A549 (cell line): ENCODE data around the gene ASPHD2. TPM values are rescaled to one million over a fixed set of nuclear protein-coding genes. Genes with fewer than 3 reads are reported as not detected.

Source experiments
- ATAC-seq, 2 experiments: fragments of 200-7000 bp in 1 of 2; fragments of >200 bp in 1 of 2; cut with Nextera tagmentation in 1 of 2; cut with Tn5 transposase in 1 of 2; 3 replicates each; pipeline versions ENCODE4 v1.8.0 to v1.9.1; 2018 to 2020; ENCODE audit warnings: mild to moderate bottlenecking in 1 of 2, moderate library complexity in 1 of 2
- CTCF ChIA-PET: fragments of 300-600 bp; sonication (Branson Sonifier 250); formaldehyde crosslinking; extraction: SDS; loops from one replicate; lab custom pipeline; 2021; ENCODE audit warnings: antibody characterized with exemption, inconsistent platforms; lab: Yijun Ruan, JAX
- POLR2A ChIA-PET: fragments of 350-600 bp; formaldehyde crosslinking; extraction: SDS; loops from one replicate; lab custom pipeline; 2021; ENCODE audit warnings: antibody characterized with exemption, inconsistent platforms; lab: Yijun Ruan, JAX
- DNase-seq, 2 experiments: peaks; one replicate each; pipeline versions ENCODE4 v3.0.0 to v3.0.0-alpha.2; 2011 to 2016; ENCODE audit warnings: low read depth in 1 of 2, low spot score in 1 of 2
- FAIRE-seq: peaks from 2 replicates; lab custom pipeline; 2011; peaks lifted over from hg19 to GRCh38; lab: Jason Lieb, UNC
- H3K27ac ChIP-seq, 2 experiments: fragments of >200 bp; sonication (Bioruptor Twin); formaldehyde crosslinking; 3 replicates each; pipeline ENCODE4 v1.5.1; 2016 to 2017
- H3K4me1 ChIP-seq: fragments of >200 bp; sonication (Bioruptor Twin); formaldehyde crosslinking; 3 replicates; pipeline ENCODE4 v1.6.1; 2016
- H3K4me2 ChIP-seq: fragments of >200 bp; sonication (Bioruptor Twin); formaldehyde crosslinking; 3 replicates; pipeline ENCODE4 v1.6.1; 2016
- H3K4me3 ChIP-seq: fragments of >200 bp; sonication (Bioruptor Twin); formaldehyde crosslinking; 3 replicates; pipeline ENCODE4 v1.5.1; 2016
- H3K9me3 ChIP-seq: fragments of >200 bp; sonication (Bioruptor Twin); formaldehyde crosslinking; 3 replicates; pipeline ENCODE4 v1.6.1; 2016
- BHLHE40 ChIP-seq: IDR thresholded peaks from 2 replicates; pipeline ENCODE4 v1.6.1; 2012; ENCODE audit warnings: low read depth, low read length, inconsistent platforms
- CBX8 ChIP-seq: fragments of 200-600 bp; sonication (generic); IDR thresholded peaks from 2 replicates; pipeline ENCODE4 v1.6.1; 2016
- CHD2 ChIP-seq: fragments of 150-350 bp; IDR thresholded peaks from 2 replicates; pipeline ENCODE4 v1.6.1; 2014; ENCODE audit warnings: low read length; ENCODE audit not compliant: partially characterized antibody
- CHD4 ChIP-seq: fragments of 200-600 bp; sonication (generic); IDR thresholded peaks from 2 replicates; pipeline ENCODE4 v1.6.1; 2016; ENCODE audit warnings: antibody characterized with exemption, mild to moderate bottlenecking, borderline replicate concordance
- EHMT2 ChIP-seq: fragments of 200-600 bp; sonication (generic); IDR thresholded peaks from 2 replicates; pipeline ENCODE4 v1.6.1; 2016; ENCODE audit warnings: antibody characterized with exemption, low read depth, mild to moderate bottlenecking, moderate library complexity
- EP300 ChIP-seq, 2 experiments: fragments of >200 bp; sonication (Bioruptor Twin); formaldehyde crosslinking; IDR thresholded peaks; 2 replicates in 1 of 2; 3 replicates in 1 of 2; pipeline ENCODE4 v1.6.1; 2016 to 2017
- ESRRA ChIP-seq: fragments of 150-350 bp; IDR thresholded peaks from 2 replicates; pipeline ENCODE4 v1.6.1; 2014; ENCODE audit warnings: mild to moderate bottlenecking, low read length, borderline replicate concordance
- FOSB ChIP-seq: fragments of 250-450 bp; sonication (Bioruptor Pico); IDR thresholded peaks from 2 replicates; pipeline ENCODE4 v1.5.0; 2020; ENCODE audit warnings: mild to moderate bottlenecking, moderate library complexity
- FOSL2 ChIP-seq, 2 experiments: fragments of 450-650 bp in 1 of 2; fragments of >200 bp in 1 of 2; sonication (Bioruptor Twin) in 1 of 2; formaldehyde crosslinking; IDR thresholded peaks; 2 replicates each; pipeline versions ENCODE4 v1.5.0 to v1.6.1; 2016 to 2020; ENCODE audit warnings: mild to moderate bottlenecking in 1 of 2, moderate library complexity in 1 of 2
- FOXS1 ChIP-seq: fragments of 250-450 bp; sonication (Bioruptor Pico); IDR thresholded peaks from 2 replicates; pipeline ENCODE4 v1.5.0; 2020; ENCODE audit warnings: mild to moderate bottlenecking, moderate library complexity
- GATA3 ChIP-seq: IDR thresholded peaks from 2 replicates; pipeline ENCODE4 v1.6.1; 2012; ENCODE audit warnings: borderline replicate concordance
- HDAC2 ChIP-seq: fragments of 200-600 bp; sonication (generic); IDR thresholded peaks from 2 replicates; pipeline ENCODE4 v1.6.1; 2016
- JUN ChIP-seq, 2 experiments: fragments of >200 bp; sonication (Bioruptor Twin); formaldehyde crosslinking; IDR thresholded peaks; 2 replicates in 1 of 2; 3 replicates in 1 of 2; pipeline ENCODE4 v1.6.1; 2016 to 2017
- KDM5A ChIP-seq: fragments of 200-600 bp; sonication (generic); IDR thresholded peaks from 2 replicates; pipeline ENCODE4 v1.6.1; 2016; ENCODE audit warnings: antibody characterized with exemption, mild to moderate bottlenecking
- MAFK ChIP-seq: fragments of 450-650 bp; IDR thresholded peaks from 2 replicates; pipeline ENCODE4 v1.6.1; 2014; ENCODE audit not compliant: partially characterized antibody
- MYC ChIP-seq: IDR thresholded peaks from 2 replicates; pipeline ENCODE4 v1.6.1; 2012; ENCODE audit warnings: mild to moderate bottlenecking, inconsistent platforms, low read length, improper control_type of control experiment, borderline replicate concordance
- NFE2L2 ChIP-seq: fragments of 150-350 bp; conservative IDR thresholded peaks from 2 replicates; pipeline ENCODE4 v1.6.1; 2014; ENCODE audit warnings: low read length
- NR3C1 ChIP-seq: fragments of >200 bp; sonication (Bioruptor Twin); formaldehyde crosslinking; IDR thresholded peaks from 3 replicates; pipeline ENCODE4 v1.6.1; 2017
- POLR2AphosphoS2 ChIP-seq: conservative IDR thresholded peaks from 2 replicates; pipeline ENCODE4 v1.6.1; 2012; ENCODE audit warnings: low read length, improper control_type of control experiment, inconsistent platforms
- RFX5 ChIP-seq: fragments of 450-650 bp; IDR thresholded peaks from 2 replicates; pipeline ENCODE4 v1.7.1; 2014; ENCODE audit warnings: antibody characterized with exemption, mild to moderate bottlenecking, moderate library complexity
- RNF2 ChIP-seq: fragments of 200-600 bp; sonication (generic); IDR thresholded peaks from 2 replicates; pipeline ENCODE4 v1.6.1; 2016; ENCODE audit warnings: low read depth, mild to moderate bottlenecking, antibody characterized with exemption, moderate library complexity, borderline replicate concordance
- SMC3 ChIP-seq: fragments of >200 bp; sonication (Bioruptor Twin); formaldehyde crosslinking; IDR thresholded peaks from 3 replicates; pipeline ENCODE4 v1.6.1; 2018; ENCODE audit warnings: inconsistent platforms
- TFCP2L1 ChIP-seq: fragments of 250-450 bp; sonication (Bioruptor Pico); IDR thresholded peaks from 2 replicates; pipeline ENCODE4 v1.5.0; 2021; ENCODE audit warnings: mild to moderate bottlenecking
- ZC3H11A ChIP-seq: fragments of 450-650 bp; IDR thresholded peaks from 2 replicates; pipeline ENCODE4 v1.6.1; 2014; ENCODE audit warnings: antibody characterized with exemption, mild to moderate bottlenecking
- ZFP36 ChIP-seq: fragments of 450-650 bp; IDR thresholded peaks from 2 replicates; pipeline ENCODE4 v1.6.1; 2014; ENCODE audit warnings: borderline replicate concordance; ENCODE audit not compliant: partially characterized antibody
- ZNF302 ChIP-seq: fragments of 250-450 bp; sonication (Bioruptor Pico); IDR thresholded peaks from 2 replicates; pipeline ENCODE4 v1.9.0; 2021; ENCODE audit warnings: inconsistent platforms, mild to moderate bottlenecking, moderate library complexity
- WGBS: methylation state at CpG from one replicate; pipeline ENCODE4 v1.1.6; 2017; ENCODE audit errors: missing lambda C conversion rate; 5-methylcytosine and 5-hydroxymethylcytosine counted together
- polyA plus RNA-seq, 4 experiments: library from polyadenylated mRNA; depleted of rRNA in 3 of 4; stranded (reverse); fragments of >200 nt; fragmentation: RNase III in 1 of 4; extraction: RNeasy Plus Mini Kit Qiagen cat#74134 plus additional on column Dnase treatment in 1 of 4; gene quantifications; 2 replicates in 3 of 4; 3 replicates in 1 of 4; pipeline ENCODE4 v1.2.3, GENCODE V29; 2011 to 2017
- TF ChIP-seq, protein P1 (sequence below): fragments of 150-350 bp; IDR thresholded peaks from 2 replicates; pipeline ENCODE4 v1.6.1; 2014; ENCODE audit warnings: low read depth, mild to moderate bottlenecking, low read length
- TF ChIP-seq, protein P2 (sequence below): fragments of >200 bp; sonication (Bioruptor Twin); formaldehyde crosslinking; IDR thresholded peaks from 3 replicates; pipeline ENCODE4 v1.5.1; 2016
- TF ChIP-seq, protein P3 (sequence below): fragments of >200 bp; sonication (Bioruptor Twin); formaldehyde crosslinking; IDR thresholded peaks from 2 replicates; pipeline ENCODE4 v1.6.1; 2016
- TF ChIP-seq, protein P4 (sequence below): IDR thresholded peaks from 2 replicates; pipeline ENCODE4 v1.6.1; 2012

Gene ASPHD2
- polyA plus RNA-seq, 2 of the 4 experiments (the other 2 are of a cell fraction), result 0.84 to 1.3 TPM

DNA sequence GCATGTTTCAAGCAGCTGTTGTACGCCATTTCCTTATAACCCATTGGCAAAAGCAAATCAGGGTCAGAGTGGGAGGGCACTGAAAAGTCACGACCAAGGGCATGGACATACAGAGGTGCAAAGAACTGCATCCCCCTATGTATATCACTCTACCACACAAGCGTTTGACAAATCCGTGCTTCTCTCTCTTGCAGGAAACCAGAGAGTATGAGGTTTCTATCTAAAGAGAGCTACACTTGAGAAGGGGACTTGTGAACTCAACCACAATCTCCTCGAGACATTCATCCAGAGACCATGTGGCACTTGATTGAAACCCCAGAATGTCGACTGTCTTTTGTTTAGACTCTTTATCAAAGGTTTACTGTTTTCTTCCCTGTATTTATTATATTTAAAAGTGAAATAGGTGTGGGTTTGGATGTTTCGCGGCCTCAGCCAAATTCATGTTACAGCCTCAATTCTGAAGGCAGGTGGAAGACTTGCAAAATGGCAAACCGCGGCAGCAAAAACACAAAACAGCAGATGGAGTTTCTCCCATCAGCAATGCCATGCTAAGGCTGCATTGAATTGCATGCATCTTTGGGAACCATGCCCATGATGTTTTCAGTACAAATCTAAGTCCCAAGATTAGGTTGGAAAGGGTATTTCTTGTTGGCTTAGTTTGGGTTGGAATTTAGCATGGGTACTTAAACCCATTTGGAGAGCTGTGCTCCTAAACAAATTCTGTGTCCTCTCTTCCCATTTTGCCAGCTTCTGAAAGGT, 48.8 kb upstream of the ASPHD2 start:
- no peak for DNase-seq

DNA sequence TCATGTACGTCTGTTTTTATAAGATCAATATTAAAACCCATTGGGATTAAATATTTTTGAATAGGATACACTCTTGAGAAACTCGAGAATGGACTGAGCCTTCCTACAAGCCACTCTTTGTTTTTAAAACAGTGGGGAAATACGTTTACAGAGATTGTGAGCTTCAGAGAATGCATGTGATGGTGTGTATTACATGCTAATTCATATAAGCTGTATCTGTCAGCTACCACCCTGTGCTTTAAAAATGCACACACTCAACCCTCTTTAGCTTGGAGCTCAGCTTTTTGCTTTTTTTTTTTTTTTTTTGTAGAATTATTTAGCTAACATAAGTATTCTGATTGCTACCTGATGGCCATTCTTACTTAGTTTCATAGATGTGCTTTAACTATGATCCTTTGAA, 46.3 kb upstream of the ASPHD2 start:
- WGBS, result 2% methylated on average over 3 of the region's 3 CpGs
- ChIA-PET CTCF (interaction anchor here (1.2 to 3.1 kb wide), 2 partner anchors 17 to 21 kb away, joined by 4 to 18 read pairs; no protein-coding TSS in a partner anchor), POLR2A (interaction anchor here (0.6 kb wide), 1 partner anchor 423 kb away, joined by 4 read pairs; no protein-coding TSS in a partner anchor)
- no peak overlapping the region for H3K27ac ChIP-seq
- H3K9me3 ChIP-seq, result no peaks in the 10 kb centered on the region
- H3K4me3 ChIP-seq, result no peak overlapping the region
- FAIRE-seq, result no peak
- no peaks in the 10 kb centered on the region for H3K4me1 ChIP-seq
- TF ChIP-seq NR3C1 (no peak), EP300 (IDR thresholded peaks at IDR 0.05) (no peak)
- no peak for ATAC-seq
- H3K4me2 ChIP-seq, result no peak overlapping the region
- no peak for DNase-seq

More for the DNA sequence above, 48.8 kb upstream of the ASPHD2 start:
- no peak overlapping the region for H3K4me3 ChIP-seq
- H3K27ac ChIP-seq, result no peak overlapping the region
- TF ChIP-seq NFE2L2 (no peak), TFCP2L1 (no peak), CBX8 (no peak), RNF2 (no peak), ZC3H11A (no peak), SMC3 (no peak), FOSB (CRISPR knock-in tag) (no peak), RFX5 (no peak), ZFP36 (no peak), HDAC2 (no peak), FOXS1 (CRISPR knock-in tag) (no peak), KDM5A (no peak), GATA3 (no peak), ZNF302 (CRISPR knock-in tag) (no peak), BHLHE40 (no peak), EHMT2 (no peak), CHD2 (no peak)
- TF ChIP-seq, protein P1, sequence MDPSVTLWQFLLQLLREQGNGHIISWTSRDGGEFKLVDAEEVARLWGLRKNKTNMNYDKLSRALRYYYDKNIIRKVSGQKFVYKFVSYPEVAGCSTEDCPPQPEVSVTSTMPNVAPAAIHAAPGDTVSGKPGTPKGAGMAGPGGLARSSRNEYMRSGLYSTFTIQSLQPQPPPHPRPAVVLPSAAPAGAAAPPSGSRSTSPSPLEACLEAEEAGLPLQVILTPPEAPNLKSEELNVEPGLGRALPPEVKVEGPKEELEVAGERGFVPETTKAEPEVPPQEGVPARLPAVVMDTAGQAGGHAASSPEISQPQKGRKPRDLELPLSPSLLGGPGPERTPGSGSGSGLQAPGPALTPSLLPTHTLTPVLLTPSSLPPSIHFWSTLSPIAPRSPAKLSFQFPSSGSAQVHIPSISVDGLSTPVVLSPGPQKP, result no peak
- TF ChIP-seq, protein P2, sequence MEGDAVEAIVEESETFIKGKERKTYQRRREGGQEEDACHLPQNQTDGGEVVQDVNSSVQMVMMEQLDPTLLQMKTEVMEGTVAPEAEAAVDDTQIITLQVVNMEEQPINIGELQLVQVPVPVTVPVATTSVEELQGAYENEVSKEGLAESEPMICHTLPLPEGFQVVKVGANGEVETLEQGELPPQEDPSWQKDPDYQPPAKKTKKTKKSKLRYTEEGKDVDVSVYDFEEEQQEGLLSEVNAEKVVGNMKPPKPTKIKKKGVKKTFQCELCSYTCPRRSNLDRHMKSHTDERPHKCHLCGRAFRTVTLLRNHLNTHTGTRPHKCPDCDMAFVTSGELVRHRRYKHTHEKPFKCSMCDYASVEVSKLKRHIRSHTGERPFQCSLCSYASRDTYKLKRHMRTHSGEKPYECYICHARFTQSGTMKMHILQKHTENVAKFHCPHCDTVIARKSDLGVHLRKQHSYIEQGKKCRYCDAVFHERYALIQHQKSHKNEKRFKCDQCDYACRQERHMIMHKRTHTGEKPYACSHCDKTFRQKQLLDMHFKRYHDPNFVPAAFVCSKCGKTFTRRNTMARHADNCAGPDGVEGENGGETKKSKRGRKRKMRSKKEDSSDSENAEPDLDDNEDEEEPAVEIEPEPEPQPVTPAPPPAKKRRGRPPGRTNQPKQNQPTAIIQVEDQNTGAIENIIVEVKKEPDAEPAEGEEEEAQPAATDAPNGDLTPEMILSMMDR, result no peak
- FAIRE-seq (no peak), ATAC-seq (no peak)
- 44% methylated on average over 10 of the region's 10 CpGs for WGBS
- no peaks in the 10 kb centered on the region for H3K4me1 ChIP-seq
- CTCF ChIA-PET, result interaction anchor here (1.3 to 3.6 kb wide), 2 partner anchors 13 to 15 kb away, joined by 5 to 15 read pairs; no protein-coding TSS in a partner anchor
- H3K4me2 ChIP-seq, result no peak overlapping the region
- H3K9me3 ChIP-seq, result no peaks in the 10 kb centered on the region
- POLR2A ChIA-PET, result no interaction called here

DNA sequence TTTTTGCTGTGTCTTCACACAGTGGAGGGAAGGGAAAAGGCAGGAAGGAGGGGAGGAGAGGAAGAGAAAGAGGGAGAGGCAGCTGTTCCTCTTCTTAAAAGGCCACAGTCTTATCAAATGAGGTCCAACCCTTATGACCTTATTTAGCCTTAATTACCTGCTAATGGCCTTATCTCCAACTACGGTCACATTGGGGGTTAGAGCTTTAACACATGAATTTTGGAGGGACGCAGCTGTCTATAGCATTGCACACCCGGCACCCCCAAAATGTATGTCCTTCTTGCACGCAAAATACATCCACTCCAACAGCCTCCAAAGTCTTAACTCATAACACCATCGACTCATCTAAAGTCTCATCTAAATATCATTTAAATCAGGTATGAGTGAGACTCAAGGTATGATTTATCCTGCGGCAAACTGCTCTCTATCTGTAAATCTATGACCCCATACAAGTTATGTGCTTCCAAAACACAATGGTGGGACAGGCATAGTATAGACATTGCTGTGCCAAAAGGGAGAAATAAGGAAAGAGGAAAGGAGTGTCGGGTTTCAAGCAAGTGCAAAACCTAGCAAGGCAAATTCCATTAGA, 45.0 kb upstream of the ASPHD2 start:
- no peak for FAIRE-seq
- Histone ChIP-seq H3K4me3 (no peak overlapping the region), H3K9me3 (no peaks in the 10 kb centered on the region), H3K27ac (no peak overlapping the region), H3K4me1 (no peaks in the 10 kb centered on the region), H3K4me2 (no peak overlapping the region)
- no peak for DNase-seq
- CTCF ChIA-PET, result interaction anchor here (1.8 to 3.1 kb wide), 3 partner anchors 14 to 78 kb away, joined by 5 to 18 read pairs (median 8); no protein-coding TSS in a partner anchor
- 9% methylated on average over 7 of the region's 7 CpGs for WGBS
- no peak for ATAC-seq
- POLR2A ChIA-PET, result no interaction called here
- no peak for TF ChIP-seq FOSL2 (IDR thresholded peaks at IDR 0.05)
- no peak for TF ChIP-seq FOSL2 (CRISPR knock-in tag; IDR thresholded peaks at IDR 0.05)
- no peak for TF ChIP-seq MAFK
- no peak for TF ChIP-seq RFX5
- no peak for TF ChIP-seq MYC
- TF ChIP-seq CHD4, result no peak
- TF ChIP-seq SMC3, result no peak
- no peak for TF ChIP-seq JUN (IDR thresholded peaks at IDR 0.05)
- no peak for TF ChIP-seq NR3C1
- no peak for TF ChIP-seq POLR2AphosphoS2
- TF ChIP-seq CBX8, result no peak
- TF ChIP-seq, protein P1, result no peak
- TF ChIP-seq, protein P3, sequence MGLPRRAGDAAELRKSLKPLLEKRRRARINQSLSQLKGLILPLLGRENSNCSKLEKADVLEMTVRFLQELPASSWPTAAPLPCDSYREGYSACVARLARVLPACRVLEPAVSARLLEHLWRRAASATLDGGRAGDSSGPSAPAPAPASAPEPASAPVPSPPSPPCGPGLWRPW, result no peak
- TF ChIP-seq ESRRA, result no peak
- TF ChIP-seq, protein P4, sequence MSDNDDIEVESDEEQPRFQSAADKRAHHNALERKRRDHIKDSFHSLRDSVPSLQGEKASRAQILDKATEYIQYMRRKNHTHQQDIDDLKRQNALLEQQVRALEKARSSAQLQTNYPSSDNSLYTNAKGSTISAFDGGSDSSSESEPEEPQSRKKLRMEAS, result no peak
